H9 (cell line): ENCODE measurements around the gene DMPK. TPM values are rescaled to one million over a fixed set of nuclear protein-coding genes. Genes with fewer than 3 reads are reported as not detected.

Source experiments
- DNase-seq: peaks from one replicate; pipeline ENCODE4 v3.0.0-alpha.2; 2017
- H2AFZ ChIP-seq: one replicate; pipeline ENCODE4 v1.6.1; 2013; ENCODE audit warnings: mild to moderate bottlenecking, low read length, control low read depth, moderate library complexity
- H2AK5ac ChIP-seq: 2 replicates; pipeline ENCODE4 v1.6.1; 2013; ENCODE audit warnings: low read length, control low read depth, mixed read lengths; ENCODE audit not compliant: insufficient read length
- H2BK120ac ChIP-seq: one replicate; pipeline ENCODE4 v1.6.1; 2013; ENCODE audit warnings: low read depth, mild to moderate bottlenecking, low read length, control low read depth, inconsistent platforms; ENCODE audit not compliant: poor library complexity, severe bottlenecking
- H2BK12ac ChIP-seq: 2 replicates; pipeline ENCODE4 v1.6.1; 2013; ENCODE audit warnings: low read length, control low read depth, mixed read lengths, low read depth; ENCODE audit not compliant: insufficient read length
- H2BK15ac ChIP-seq: 2 replicates; pipeline ENCODE4 v1.6.1; 2013; ENCODE audit warnings: low read depth, low read length, control low read depth
- H2BK20ac ChIP-seq: one replicate; pipeline ENCODE4 v1.6.1; 2013; ENCODE audit warnings: low read depth, mild to moderate bottlenecking, low read length, control low read depth, inconsistent platforms; ENCODE audit not compliant: poor library complexity, severe bottlenecking
- H2BK5ac ChIP-seq: 2 replicates; pipeline ENCODE4 v1.6.1; 2013; ENCODE audit warnings: low read length, control low read depth, mixed read lengths; ENCODE audit not compliant: insufficient read length
- H3K14ac ChIP-seq: 2 replicates; pipeline ENCODE4 v1.6.1; 2013; ENCODE audit warnings: low read length, control low read depth; ENCODE audit not compliant: insufficient read depth
- H3K18ac ChIP-seq: 2 replicates; pipeline ENCODE4 v1.6.1; 2013; ENCODE audit warnings: low read depth, mild to moderate bottlenecking, mixed read lengths, low read length, control low read depth; ENCODE audit not compliant: insufficient read length
- H3K23ac ChIP-seq: 2 replicates; pipeline ENCODE4 v1.6.1; 2013; ENCODE audit warnings: low read length, control low read depth, mixed read lengths, low read depth; ENCODE audit not compliant: insufficient read length
- H3K23me2 ChIP-seq: 2 replicates; pipeline ENCODE4 v1.6.1; 2013; ENCODE audit warnings: low read depth, mild to moderate bottlenecking, mixed read lengths, low read length, control low read depth; ENCODE audit not compliant: insufficient read length, poor library complexity, severe bottlenecking
- H3K27ac ChIP-seq: 2 replicates; pipeline ENCODE4 v1.5.1; 2013; ENCODE audit warnings: low read length, control low read depth, mixed read lengths, low read depth; ENCODE audit not compliant: insufficient read length
- H3K27me3 ChIP-seq: 2 replicates; pipeline ENCODE4 v1.6.1; 2013; ENCODE audit warnings: low read length, control low read depth, inconsistent platforms; ENCODE audit not compliant: insufficient read depth
- H3K4ac ChIP-seq: 2 replicates; pipeline ENCODE4 v1.6.1; 2013; ENCODE audit warnings: low read depth, mild to moderate bottlenecking, control low read depth, inconsistent platforms, low read length, moderate library complexity
- H3K4me1 ChIP-seq: 2 replicates; pipeline ENCODE4 v1.6.1; 2013; ENCODE audit warnings: low read length, control low read depth, inconsistent platforms; ENCODE audit not compliant: insufficient read depth
- H3K4me2 ChIP-seq: 2 replicates; pipeline ENCODE4 v1.6.1; 2013; ENCODE audit warnings: low read length, control low read depth, mixed read lengths; ENCODE audit not compliant: insufficient read length, insufficient read depth
- H3K56ac ChIP-seq: 2 replicates; pipeline ENCODE4 v1.6.1; 2013; ENCODE audit warnings: low read depth, mild to moderate bottlenecking, mixed read lengths, low read length, control low read depth; ENCODE audit not compliant: insufficient read length
- H3K79me1 ChIP-seq: 2 replicates; pipeline ENCODE4 v1.6.1; 2013; ENCODE audit warnings: low read depth, mild to moderate bottlenecking, moderate library complexity, low read length, control low read depth, inconsistent platforms; ENCODE audit not compliant: insufficient read depth, poor library complexity, severe bottlenecking
- H3K79me2 ChIP-seq: 2 replicates; pipeline ENCODE4 v1.6.1; 2013; ENCODE audit warnings: low read length, control low read depth, inconsistent platforms; ENCODE audit not compliant: insufficient read depth
- H3K9ac ChIP-seq: 2 replicates; pipeline ENCODE4 v1.6.1; 2013; ENCODE audit warnings: low read length, control low read depth, mixed read lengths; ENCODE audit not compliant: insufficient read length; ENCODE audit errors: extremely low read depth
- H3K9me3 ChIP-seq: one replicate; pipeline ENCODE4 v1.6.1; 2013; ENCODE audit warnings: low read depth, low read length, inconsistent platforms; ENCODE audit not compliant: control insufficient read depth
- H3T11ph ChIP-seq: one replicate; pipeline ENCODE4 v1.6.1; 2013; ENCODE audit warnings: mild to moderate bottlenecking, low read length, control low read depth, inconsistent platforms
- H4K20me1 ChIP-seq: one replicate; pipeline ENCODE4 v1.6.1; 2013; ENCODE audit not compliant: control insufficient read depth, insufficient read length, insufficient read depth
- H4K5ac ChIP-seq: 2 replicates; pipeline ENCODE4 v1.6.1; 2013; ENCODE audit warnings: low read depth, mild to moderate bottlenecking, mixed read lengths, low read length, control low read depth; ENCODE audit not compliant: insufficient read length
- H4K8ac ChIP-seq: replicated peaks from 2 replicates; pipeline ENCODE4 v1.6.1; 2013; ENCODE audit warnings: low read length, control low read depth, mixed read lengths, low read depth; ENCODE audit not compliant: insufficient read length
- H4K91ac ChIP-seq: 2 replicates; pipeline ENCODE4 v1.6.1; 2013; ENCODE audit warnings: low read depth, mild to moderate bottlenecking, moderate library complexity, mixed read lengths, low read length, control low read depth; ENCODE audit not compliant: insufficient read length
- H3K27ac Mint-ChIP-seq, 3 experiments: 2 replicates in 2 of 3; 3 replicates in 1 of 3; pipeline ENCODE4 v1.8.0; 2020 to 2021; ENCODE audit warnings: mixed read lengths in 3 of 3, mild to moderate bottlenecking in 1 of 3, moderate library complexity in 1 of 3
- H3K27me3 Mint-ChIP-seq: 2 replicates; pipeline ENCODE4 v1.8.0; 2021; ENCODE audit warnings: low read depth, mild to moderate bottlenecking, moderate library complexity, mixed read lengths
- H3K36me3 Mint-ChIP-seq, 3 experiments: 2 replicates in 2 of 3; 3 replicates in 1 of 3; pipeline ENCODE4 v1.8.0; 2020 to 2021; ENCODE audit warnings: low read depth in 3 of 3, mixed read lengths in 3 of 3; ENCODE audit not compliant: insufficient read depth in 1 of 3
- H3K4me1 Mint-ChIP-seq, 2 experiments: 2 replicates each; pipeline ENCODE4 v1.8.0; 2020; ENCODE audit warnings: mixed read lengths in 2 of 2
- H3K4me3 Mint-ChIP-seq, 2 experiments: 2 replicates in 1 of 2; 3 replicates in 1 of 2; pipeline ENCODE4 v1.8.0; 2020 to 2021; ENCODE audit warnings: mild to moderate bottlenecking in 2 of 2, mixed read lengths in 2 of 2, moderate library complexity in 1 of 2
- H3K9me3 Mint-ChIP-seq, 2 experiments: 2 replicates in 1 of 2; 3 replicates in 1 of 2; pipeline ENCODE4 v1.8.0; 2020; ENCODE audit warnings: mild to moderate bottlenecking in 2 of 2, mixed read lengths in 2 of 2, moderate library complexity in 1 of 2
- CTCF ChIP-seq: fragments of 200-600 bp; sonication (generic); conservative IDR thresholded peaks from 3 replicates; pipeline ENCODE4 v1.8.0; 2021; ENCODE audit warnings: antibody characterized with exemption, mild to moderate bottlenecking
- WGBS: extraction: QIAGEN DNeasy Blood & Tissue Kit; methylation state at CpG from one replicate; pipeline ENCODE4 v1.1.7; 2013; ENCODE audit warnings: missing lambda C conversion rate, low lambda C conversion rate, mixed read lengths; ENCODE audit not compliant: insufficient read length; ENCODE audit errors: extremely low coverage; 5-methylcytosine and 5-hydroxymethylcytosine counted together
- total RNA-seq: library from RNA; stranded (reverse); gene quantifications from 2 replicates; pipeline ENCODE4 v1.2.1, GENCODE V29; 2021

DMPK gene
- total RNA-seq, 1 experiment from 2014 or later: 67.4 TPM

GRCh38 chr19:45817010-45817724 lies 34.9 kb upstream of the DMPK start:
- Histone ChIP-seq H2AK5ac (no peak overlapping the region), H4K5ac (no peak overlapping the region), H3K14ac (peak overlapping the region; percentile 50; the same call in 1 of the 2 replicates), H2BK15ac (no peak overlapping the region), H2BK120ac (no peak overlapping the region), H3K27ac (no peak overlapping the region), H3K4me2 (peak overlapping the region; percentile 12), H2BK5ac (no peak overlapping the region), H4K20me1 (no peaks in the 10 kb centered on the region), H3K9me3 (no peaks in the 10 kb centered on the region), H4K91ac (no peak overlapping the region), H3T11ph (no peak overlapping the region), H2BK20ac (no peak overlapping the region), H3K4me1 (0 out of 2 replicates have a peak, but pooled peaks cover 1% of the 10 kb centered on the region), H3K18ac (peak overlapping the region; percentile 88), H3K4ac (no peak overlapping the region), H3K9ac (peak overlapping the region; percentile 43), H3K27me3 (no peaks in the 10 kb centered on the region), H3K23ac (no peak overlapping the region), H3K23me2 (peaks cover 13% of the 10 kb centered on the region), H4K8ac (no peak overlapping the region), H3K79me1 (no peaks in the 10 kb centered on the region), H3K79me2 (no peaks in the 10 kb centered on the region), H2BK12ac (no peak overlapping the region), H3K56ac (no peak overlapping the region), H2AFZ (no peak overlapping the region)
- WGBS: no CpG with 5 or more reads among the region's 24 CpGs
- peak; percentile 98 for DNase-seq
- TF ChIP-seq CTCF: peak; percentile 99
- Mint-ChIP-seq H3K4me3 (peak overlapping the region; percentile 85 to 95), H3K9me3 (no peaks in the 10 kb centered on the region), H3K27me3 (peaks cover 4% of the 10 kb centered on the region), H3K4me1 (peaks cover 24 to 40% of the 10 kb centered on the region in 2 experiments), H3K27ac (peak overlapping the region; percentile 90 to 97 (median 90)), H3K36me3 (peaks cover 7 to 35% (median 33%) of the 10 kb centered on the region in 3 experiments; a peak in 6 of 7 replicates)
